Fibroblast of lung (primary cell): ENCODE data around the gene NKX6-2. TPM values are rescaled to one million over a fixed set of nuclear protein-coding genes. Genes with fewer than 3 reads are reported as not detected.

Experiments
- DNase-seq, 2 donors: peaks; one replicate each; pipeline versions ENCODE4 v3.0.0 to v3.0.0-alpha.2; 2010; ENCODE audit warnings: low read depth in 2 of 2
- H2AFZ ChIP-seq: 2 replicates; pipeline ENCODE4 v1.5.1; 2012; ENCODE audit warnings: low read length, control low read depth, inconsistent platforms
- H3K27ac ChIP-seq: 2 replicates; pipeline ENCODE4 v1.5.1; 2011; ENCODE audit warnings: low read length, control low read depth; ENCODE audit not compliant: insufficient read depth
- H3K27me3 ChIP-seq: 2 replicates; pipeline ENCODE4 v1.5.1; 2011; ENCODE audit warnings: mild to moderate bottlenecking, low read length; ENCODE audit not compliant: control insufficient read depth, insufficient read depth
- H3K36me3 ChIP-seq: 2 replicates; pipeline ENCODE4 v1.5.1; 2011; ENCODE audit warnings: low read length; ENCODE audit not compliant: control insufficient read depth, insufficient read depth
- H3K4me1 ChIP-seq: 2 replicates; pipeline ENCODE4 v1.5.1; 2011; ENCODE audit warnings: low read length; ENCODE audit not compliant: control insufficient read depth, insufficient read depth; ENCODE audit errors: extremely low read depth
- H3K4me2 ChIP-seq: 2 replicates; pipeline ENCODE4 v1.5.1; 2011; ENCODE audit warnings: low read length, control low read depth; ENCODE audit not compliant: insufficient read depth; ENCODE audit errors: extremely low read depth
- H3K4me3 ChIP-seq, 4 experiments: fragments of 200-600 bp in 1 of 4; sonication (generic) in 1 of 4; replicated peaks in 1 of 4; 2 replicates each; pipeline ENCODE4 v1.5.1; 2011 to 2016; ENCODE audit warnings: low read length in 4 of 4, low read depth in 3 of 4, mild to moderate bottlenecking in 3 of 4, control low read depth in 2 of 4, inconsistent platforms in 1 of 4, mixed read lengths in 1 of 4; ENCODE audit not compliant: insufficient read depth in 1 of 4; ENCODE audit errors: control extremely low read depth in 1 of 4
- H3K79me2 ChIP-seq: 2 replicates; pipeline ENCODE4 v1.5.1; 2012; ENCODE audit warnings: mild to moderate bottlenecking, low read length, inconsistent platforms; ENCODE audit not compliant: control insufficient read depth, insufficient read depth
- H3K9ac ChIP-seq: 2 replicates; pipeline ENCODE4 v1.5.1; 2011; ENCODE audit warnings: mild to moderate bottlenecking, low read length, control low read depth; ENCODE audit not compliant: insufficient read depth
- H3K9me3 ChIP-seq: 2 replicates; pipeline ENCODE4 v1.5.1; 2012; ENCODE audit warnings: low read depth, low read length; ENCODE audit not compliant: control insufficient read depth, insufficient read depth
- H4K20me1 ChIP-seq: 2 replicates; pipeline ENCODE4 v1.5.1; 2011; ENCODE audit warnings: low read length; ENCODE audit not compliant: control insufficient read depth, insufficient read depth; ENCODE audit errors: extremely low read depth
- CTCF ChIP-seq, 2 donors: IDR thresholded peaks in 1 of 2; conservative IDR thresholded peaks in 1 of 2; 1 replicate in 1 of 2; 2 replicates in 1 of 2; pipeline ENCODE4 v1.5.1; 2011 to 2012; ENCODE audit warnings: low read length in 2 of 2, control low read depth in 1 of 2, inconsistent platforms in 1 of 2, low read depth in 1 of 2, mild to moderate bottlenecking in 1 of 2
- EZH2 ChIP-seq: IDR thresholded peaks from 2 replicates; pipeline ENCODE4 v1.5.1; 2012; ENCODE audit warnings: low read length, control low read depth, mild to moderate bottlenecking; ENCODE audit errors: missing control alignments
- polyA plus RNA-seq, 2 donors: library from polyadenylated mRNA; depleted of rRNA in 1 of 2; stranded (reverse) in 1 of 2; unstranded in 1 of 2; fragments of >200 nt; gene quantifications; 2 replicates each; pipeline ENCODE4 v1.2.1, GENCODE V29; 2011 to 2012; ENCODE audit warnings: missing spikeins in 1 of 2
- total RNA-seq: library from RNA; depleted of rRNA; stranded (reverse); fragments of >200 nt; gene quantifications from 2 replicates; pipeline ENCODE4 v1.2.1, GENCODE V29; 2014

The NKX6-2 gene
- total and polyA plus RNA-seq, 2 donors (not counting 1 experiment from before 2014, with no cell fraction given): not detected

- Histone ChIP-seq H3K4me3 (no peak overlapping the region), H3K4me2 (no peak overlapping the region), H2AFZ (no peak overlapping the region), H3K9ac (no peak overlapping the region), H3K4me1 (no peaks in the 10 kb centered on the region), H3K27me3 (no peaks in the 10 kb centered on the region), H3K79me2 (no peaks in the 10 kb centered on the region), H3K9me3 (no peaks in the 10 kb centered on the region), H3K36me3 (no peaks in the 10 kb centered on the region), H4K20me1 (no peaks in the 10 kb centered on the region), H3K27ac (no peak overlapping the region)
- no peak for DNase-seq
- TF ChIP-seq EZH2 (no peak), CTCF (conservative IDR thresholded peaks at IDR 0.05 in 1 of 2, IDR thresholded peaks at IDR 0.05 in 1 of 2; ENCODE audit: low read depth in 1 of 2, low read length in 2 of 2) (no peak)
Measured at GRCh38 chr10:132810141-132810806, 24.3 kb upstream of the NKX6-2 start.

DNA sequence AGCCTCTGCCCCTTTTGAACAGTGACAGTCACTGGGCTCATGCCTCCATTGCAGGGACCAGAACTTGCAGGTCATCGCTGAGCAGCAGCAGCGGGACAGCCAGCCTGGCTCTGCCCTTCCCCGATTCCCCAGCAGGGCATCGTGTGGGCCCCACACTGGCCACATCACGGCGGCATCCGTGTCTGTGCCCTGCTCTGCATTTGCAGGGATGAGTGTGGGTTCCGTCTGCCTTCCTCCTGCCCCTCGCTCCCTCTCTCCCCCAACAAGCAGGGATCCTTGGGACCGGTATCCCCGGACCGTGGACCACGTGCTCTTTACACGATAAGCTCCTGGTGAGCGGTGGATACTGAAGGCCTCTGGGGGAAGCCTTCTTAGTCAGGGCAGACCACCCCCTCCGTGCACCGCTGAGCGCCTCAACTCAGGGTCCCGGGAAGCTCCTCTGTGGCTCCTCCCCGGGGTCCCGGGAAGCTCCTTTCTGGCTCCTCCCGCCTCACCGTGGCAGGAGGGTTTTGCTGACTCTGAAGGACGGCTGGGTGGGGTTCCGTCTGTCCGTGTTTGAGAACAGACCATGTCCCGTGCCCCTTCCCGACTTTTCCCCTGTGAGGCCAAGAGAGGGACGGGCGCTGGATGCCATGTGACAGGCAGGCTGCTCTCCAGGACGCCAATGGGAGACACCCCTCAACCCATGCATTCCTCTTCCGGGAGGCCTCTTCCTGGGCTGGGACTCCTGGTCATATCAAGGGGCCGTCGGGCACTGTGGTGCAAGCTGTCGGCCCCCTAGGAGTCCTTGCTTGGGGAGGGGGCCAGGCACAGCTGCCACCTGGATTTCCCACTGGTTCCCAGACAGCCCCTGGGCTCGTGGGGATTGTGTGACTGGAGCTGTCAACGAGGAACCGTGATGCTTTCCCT is 23.5 kb upstream of the NKX6-2 start:
- DNase-seq: no peak
- no peaks in the 10 kb centered on the region for H3K79me2 ChIP-seq
- H2AFZ ChIP-seq: no peak overlapping the region

More for the DNA sequence above, 23.5 kb upstream of the NKX6-2 start:
- Histone ChIP-seq H3K27ac (no peak overlapping the region), H3K4me3 (no peak overlapping the region), H3K27me3 (no peaks in the 10 kb centered on the region), H4K20me1 (no peaks in the 10 kb centered on the region), H3K36me3 (no peaks in the 10 kb centered on the region), H3K4me1 (no peaks in the 10 kb centered on the region), H3K9ac (no peak overlapping the region), H3K9me3 (no peaks in the 10 kb centered on the region), H3K4me2 (no peak overlapping the region)
- TF ChIP-seq EZH2: no peak
- no peak for TF ChIP-seq CTCF (conservative IDR thresholded peaks at IDR 0.05 in 1 of 2, IDR thresholded peaks at IDR 0.05 in 1 of 2; ENCODE audit: low read depth in 1 of 2, low read length in 2 of 2)
